ENCODE data around the gene RPS29. TPM values are rescaled to one million over a fixed set of nuclear protein-coding genes. Genes with fewer than 3 reads are reported as not detected.

RPS29 gene
- total and polyA plus RNA-seq, 9 of the 15 experiments (the other 6 are each of a cell fraction or from before 2014, with no cell fraction given): 1,545 to 5,012 (median 2,448) TPM

DNA sequence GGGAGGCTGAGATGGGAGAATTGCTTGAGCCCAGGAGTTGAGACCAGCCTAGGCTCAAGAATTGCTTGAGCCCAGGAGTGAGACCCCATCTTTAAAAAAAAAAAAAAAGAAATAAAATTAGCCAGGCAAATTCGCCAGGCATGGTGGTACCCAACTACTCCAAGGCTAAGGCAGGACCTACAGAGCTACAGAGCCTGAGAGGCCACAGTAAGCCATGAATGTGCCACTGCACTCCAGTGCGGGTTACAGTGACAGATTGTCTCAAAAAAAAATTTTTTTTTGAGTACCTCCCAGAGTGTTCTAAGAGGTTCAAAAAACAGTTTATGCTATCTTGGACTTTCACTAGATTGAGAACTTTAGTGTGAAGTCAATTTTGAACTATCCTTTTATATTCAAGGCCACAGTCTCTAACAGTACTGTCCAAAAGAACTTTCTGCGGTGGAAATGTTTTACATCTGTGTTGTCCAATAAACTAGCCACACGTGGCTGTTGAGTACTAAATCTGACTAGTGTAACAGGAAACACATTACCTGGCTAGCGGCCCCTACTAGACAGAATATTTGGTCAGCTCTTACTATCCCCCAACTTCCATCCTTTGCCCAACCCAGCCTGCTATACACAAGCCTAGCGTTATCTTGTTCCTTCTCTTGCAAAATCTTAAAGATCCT lies 31.8 kb upstream of the RPS29 start (continued):
- TF ChIP-seq, protein P1, sequence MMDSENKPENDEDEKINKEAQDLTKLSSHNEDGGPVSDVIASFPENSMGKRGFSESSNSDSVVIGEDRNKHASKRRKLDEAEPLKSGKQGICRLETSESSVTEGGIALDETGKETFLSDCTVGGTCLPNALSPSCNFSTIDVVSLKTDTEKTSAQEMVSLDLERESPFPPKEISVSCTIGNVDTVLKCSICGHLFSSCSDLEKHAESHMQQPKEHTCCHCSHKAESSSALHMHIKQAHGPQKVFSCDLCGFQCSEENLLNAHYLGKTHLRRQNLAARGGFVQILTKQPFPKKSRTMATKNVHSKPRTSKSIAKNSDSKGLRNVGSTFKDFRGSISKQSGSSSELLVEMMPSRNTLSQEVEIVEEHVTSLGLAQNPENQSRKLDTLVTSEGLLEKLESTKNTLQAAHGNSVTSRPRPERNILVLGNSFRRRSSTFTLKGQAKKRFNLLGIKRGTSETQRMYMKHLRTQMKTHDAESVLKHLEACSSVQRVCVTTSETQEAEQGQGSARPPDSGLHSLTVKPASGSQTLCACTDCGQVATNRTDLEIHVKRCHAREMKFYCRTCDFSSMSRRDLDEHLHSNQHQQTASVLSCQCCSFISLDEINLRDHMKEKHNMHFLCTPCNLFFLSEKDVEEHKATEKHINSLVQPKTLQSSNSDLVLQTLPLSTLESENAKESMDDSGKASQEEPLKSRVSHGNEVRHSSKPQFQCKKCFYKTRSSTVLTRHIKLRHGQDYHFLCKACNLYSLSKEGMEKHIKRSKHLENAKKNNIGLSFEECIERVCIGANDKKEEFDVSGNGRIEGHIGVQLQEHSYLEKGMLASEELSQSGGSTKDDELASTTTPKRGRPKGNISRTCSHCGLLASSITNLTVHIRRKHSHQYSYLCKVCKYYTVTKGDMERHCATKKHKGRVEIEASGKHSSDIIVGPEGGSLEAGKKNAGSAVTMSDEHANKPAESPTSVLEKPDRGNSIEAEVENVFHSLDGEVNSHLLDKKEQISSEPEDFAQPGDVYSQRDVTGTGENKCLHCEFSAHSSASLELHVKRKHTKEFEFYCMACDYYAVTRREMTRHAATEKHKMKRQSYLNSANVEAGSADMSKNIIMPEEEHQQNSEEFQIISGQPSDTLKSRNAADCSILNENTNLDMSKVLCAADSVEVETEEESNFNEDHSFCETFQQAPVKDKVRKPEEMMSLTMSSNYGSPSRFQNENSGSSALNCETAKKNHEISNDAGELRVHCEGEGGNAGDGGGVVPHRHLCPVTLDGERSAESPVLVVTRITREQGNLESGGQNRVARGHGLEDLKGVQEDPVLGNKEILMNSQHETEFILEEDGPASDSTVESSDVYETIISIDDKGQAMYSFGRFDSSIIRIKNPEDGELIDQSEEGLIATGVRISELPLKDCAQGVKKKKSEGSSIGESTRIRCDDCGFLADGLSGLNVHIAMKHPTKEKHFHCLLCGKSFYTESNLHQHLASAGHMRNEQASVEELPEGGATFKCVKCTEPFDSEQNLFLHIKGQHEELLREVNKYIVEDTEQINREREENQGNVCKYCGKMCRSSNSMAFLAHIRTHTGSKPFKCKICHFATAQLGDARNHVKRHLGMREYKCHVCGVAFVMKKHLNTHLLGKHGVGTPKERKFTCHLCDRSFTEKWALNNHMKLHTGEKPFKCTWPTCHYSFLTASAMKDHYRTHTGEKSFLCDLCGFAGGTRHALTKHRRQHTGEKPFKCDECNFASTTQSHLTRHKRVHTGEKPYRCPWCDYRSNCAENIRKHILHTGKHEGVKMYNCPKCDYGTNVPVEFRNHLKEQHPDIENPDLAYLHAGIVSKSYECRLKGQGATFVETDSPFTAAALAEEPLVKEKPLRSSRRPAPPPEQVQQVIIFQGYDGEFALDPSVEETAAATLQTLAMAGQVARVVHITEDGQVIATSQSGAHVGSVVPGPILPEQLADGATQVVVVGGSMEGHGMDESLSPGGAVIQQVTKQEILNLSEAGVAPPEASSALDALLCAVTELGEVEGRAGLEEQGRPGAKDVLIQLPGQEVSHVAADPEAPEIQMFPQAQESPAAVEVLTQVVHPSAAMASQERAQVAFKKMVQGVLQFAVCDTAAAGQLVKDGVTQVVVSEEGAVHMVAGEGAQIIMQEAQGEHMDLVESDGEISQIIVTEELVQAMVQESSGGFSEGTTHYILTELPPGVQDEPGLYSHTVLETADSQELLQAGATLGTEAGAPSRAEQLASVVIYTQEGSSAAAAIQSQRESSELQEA (IDR thresholded peaks at IDR 0.05; ENCODE audit: low read depth): no peak
- TF ChIP-seq POLR2A (conservative IDR thresholded peaks at IDR 0.05) (peak; percentile 10; the same call in 1 of the 2 replicates), EP400 (IDR thresholded peaks at IDR 0.05) (no peak), SUPT5H (IDR thresholded peaks at IDR 0.05) (0 out of 2 replicates have a peak, but pooled peaks have one; percentile 29), POLR2AphosphoS5 (IDR thresholded peaks at IDR 0.05; ENCODE audit: control insufficient read depth, insufficient read depth, low read depth, low read length) (peak; percentile 30; the same call in 1 of the 2 replicates), ILF3 (IDR thresholded peaks at IDR 0.05; ENCODE audit: borderline replicate concordance) (peak; percentile 60; the same call in 1 of the 2 replicates), PTTG1 (tag; IDR thresholded peaks at IDR 0.05; ENCODE audit: low read depth) (no peak)
- TF ChIP-seq, protein P2, sequence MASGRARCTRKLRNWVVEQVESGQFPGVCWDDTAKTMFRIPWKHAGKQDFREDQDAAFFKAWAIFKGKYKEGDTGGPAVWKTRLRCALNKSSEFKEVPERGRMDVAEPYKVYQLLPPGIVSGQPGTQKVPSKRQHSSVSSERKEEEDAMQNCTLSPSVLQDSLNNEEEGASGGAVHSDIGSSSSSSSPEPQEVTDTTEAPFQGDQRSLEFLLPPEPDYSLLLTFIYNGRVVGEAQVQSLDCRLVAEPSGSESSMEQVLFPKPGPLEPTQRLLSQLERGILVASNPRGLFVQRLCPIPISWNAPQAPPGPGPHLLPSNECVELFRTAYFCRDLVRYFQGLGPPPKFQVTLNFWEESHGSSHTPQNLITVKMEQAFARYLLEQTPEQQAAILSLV (tag; IDR thresholded peaks at IDR 0.05): no peak
- TF ChIP-seq, protein P3, sequence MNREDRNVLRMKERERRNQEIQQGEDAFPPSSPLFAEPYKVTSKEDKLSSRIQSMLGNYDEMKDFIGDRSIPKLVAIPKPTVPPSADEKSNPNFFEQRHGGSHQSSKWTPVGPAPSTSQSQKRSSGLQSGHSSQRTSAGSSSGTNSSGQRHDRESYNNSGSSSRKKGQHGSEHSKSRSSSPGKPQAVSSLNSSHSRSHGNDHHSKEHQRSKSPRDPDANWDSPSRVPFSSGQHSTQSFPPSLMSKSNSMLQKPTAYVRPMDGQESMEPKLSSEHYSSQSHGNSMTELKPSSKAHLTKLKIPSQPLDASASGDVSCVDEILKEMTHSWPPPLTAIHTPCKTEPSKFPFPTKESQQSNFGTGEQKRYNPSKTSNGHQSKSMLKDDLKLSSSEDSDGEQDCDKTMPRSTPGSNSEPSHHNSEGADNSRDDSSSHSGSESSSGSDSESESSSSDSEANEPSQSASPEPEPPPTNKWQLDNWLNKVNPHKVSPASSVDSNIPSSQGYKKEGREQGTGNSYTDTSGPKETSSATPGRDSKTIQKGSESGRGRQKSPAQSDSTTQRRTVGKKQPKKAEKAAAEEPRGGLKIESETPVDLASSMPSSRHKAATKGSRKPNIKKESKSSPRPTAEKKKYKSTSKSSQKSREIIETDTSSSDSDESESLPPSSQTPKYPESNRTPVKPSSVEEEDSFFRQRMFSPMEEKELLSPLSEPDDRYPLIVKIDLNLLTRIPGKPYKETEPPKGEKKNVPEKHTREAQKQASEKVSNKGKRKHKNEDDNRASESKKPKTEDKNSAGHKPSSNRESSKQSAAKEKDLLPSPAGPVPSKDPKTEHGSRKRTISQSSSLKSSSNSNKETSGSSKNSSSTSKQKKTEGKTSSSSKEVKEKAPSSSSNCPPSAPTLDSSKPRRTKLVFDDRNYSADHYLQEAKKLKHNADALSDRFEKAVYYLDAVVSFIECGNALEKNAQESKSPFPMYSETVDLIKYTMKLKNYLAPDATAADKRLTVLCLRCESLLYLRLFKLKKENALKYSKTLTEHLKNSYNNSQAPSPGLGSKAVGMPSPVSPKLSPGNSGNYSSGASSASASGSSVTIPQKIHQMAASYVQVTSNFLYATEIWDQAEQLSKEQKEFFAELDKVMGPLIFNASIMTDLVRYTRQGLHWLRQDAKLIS (CRISPR knock-in tag; IDR thresholded peaks at IDR 0.05): no peak
